ENCODE results near the gene PSD4.

The PSD4 gene

DNA sequence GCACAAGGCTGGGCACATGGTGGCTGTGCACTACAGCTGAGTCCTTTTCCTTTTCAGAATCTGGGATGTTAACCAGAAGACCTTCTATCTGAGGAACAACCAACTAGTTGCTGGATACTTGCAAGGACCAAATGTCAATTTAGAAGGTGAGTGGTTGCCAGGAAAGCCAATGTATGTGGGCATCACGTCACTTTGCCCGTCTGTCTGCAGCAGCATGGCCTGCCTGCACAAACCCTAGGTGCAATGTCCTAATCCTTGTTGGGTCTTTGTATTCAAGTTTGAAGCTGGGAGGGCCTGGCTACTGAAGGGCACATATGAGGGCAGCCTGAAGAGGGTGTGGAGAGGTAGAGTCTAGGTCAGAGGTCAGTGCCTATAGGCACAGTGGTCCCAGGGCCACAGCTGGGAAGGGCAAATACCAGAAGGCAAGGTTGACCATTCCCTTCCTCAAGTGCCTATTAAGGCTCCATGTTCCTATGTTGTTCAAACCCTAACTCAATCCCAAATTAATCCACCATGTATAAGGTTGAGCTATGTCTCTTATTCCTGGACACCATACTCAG is 44.2 kb upstream of the PSD4 start:
- TF ChIP-seq, protein P1, sequence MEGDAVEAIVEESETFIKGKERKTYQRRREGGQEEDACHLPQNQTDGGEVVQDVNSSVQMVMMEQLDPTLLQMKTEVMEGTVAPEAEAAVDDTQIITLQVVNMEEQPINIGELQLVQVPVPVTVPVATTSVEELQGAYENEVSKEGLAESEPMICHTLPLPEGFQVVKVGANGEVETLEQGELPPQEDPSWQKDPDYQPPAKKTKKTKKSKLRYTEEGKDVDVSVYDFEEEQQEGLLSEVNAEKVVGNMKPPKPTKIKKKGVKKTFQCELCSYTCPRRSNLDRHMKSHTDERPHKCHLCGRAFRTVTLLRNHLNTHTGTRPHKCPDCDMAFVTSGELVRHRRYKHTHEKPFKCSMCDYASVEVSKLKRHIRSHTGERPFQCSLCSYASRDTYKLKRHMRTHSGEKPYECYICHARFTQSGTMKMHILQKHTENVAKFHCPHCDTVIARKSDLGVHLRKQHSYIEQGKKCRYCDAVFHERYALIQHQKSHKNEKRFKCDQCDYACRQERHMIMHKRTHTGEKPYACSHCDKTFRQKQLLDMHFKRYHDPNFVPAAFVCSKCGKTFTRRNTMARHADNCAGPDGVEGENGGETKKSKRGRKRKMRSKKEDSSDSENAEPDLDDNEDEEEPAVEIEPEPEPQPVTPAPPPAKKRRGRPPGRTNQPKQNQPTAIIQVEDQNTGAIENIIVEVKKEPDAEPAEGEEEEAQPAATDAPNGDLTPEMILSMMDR (conservative IDR thresholded peaks at IDR 0.05; ENCODE audit: low read depth, low read length): no peak
- no peak overlapping the region for H3K4me3 ChIP-seq (ENCODE audit: low read depth, low read length)
- DNase-seq (ENCODE audit: low read depth): no peak

DNA sequence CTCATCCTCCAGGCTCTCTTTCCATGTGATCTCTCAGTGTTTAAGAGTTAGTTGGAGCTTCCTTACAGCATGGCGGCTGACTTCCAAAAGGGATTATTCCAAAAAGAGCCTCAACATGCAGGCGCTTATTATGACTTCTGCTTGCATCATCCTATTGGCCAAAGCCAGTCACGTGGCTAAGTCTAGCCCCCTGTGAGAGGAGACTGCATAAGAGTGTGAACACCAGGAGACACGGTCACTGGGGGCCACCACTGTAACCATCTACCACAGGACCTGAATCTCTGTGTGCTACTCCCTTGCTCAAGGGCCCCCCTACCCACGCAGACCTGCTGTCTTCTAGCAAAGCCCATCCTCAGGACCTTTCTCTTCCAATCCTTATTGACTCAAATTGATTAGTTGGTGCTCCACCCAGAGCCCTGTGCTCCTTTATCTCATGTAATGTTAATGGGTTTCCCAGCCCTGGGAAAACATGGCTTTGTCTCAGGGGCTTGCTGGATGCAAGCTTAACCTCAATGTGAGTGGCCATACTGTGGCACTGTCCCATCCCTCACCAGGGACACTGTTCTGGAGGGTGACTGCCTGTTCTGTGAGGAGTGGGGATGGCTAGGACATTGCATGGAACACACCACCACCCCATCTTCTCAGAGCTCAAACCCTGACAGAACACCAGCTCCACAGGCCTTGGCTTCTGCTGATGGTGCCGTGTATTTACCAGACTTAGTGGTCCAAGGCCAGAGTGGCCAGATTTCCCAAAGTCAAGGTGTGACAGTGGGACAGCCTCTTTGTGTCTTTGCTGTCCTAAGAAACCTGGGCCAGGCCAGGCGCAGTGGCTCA is 42.2 kb upstream of the PSD4 start:
- DNase-seq (ENCODE audit: low read depth): no peak
- no peak overlapping the region for H3K4me3 ChIP-seq (ENCODE audit: low read depth, low read length)
- TF ChIP-seq, protein P1 (conservative IDR thresholded peaks at IDR 0.05; ENCODE audit: low read depth, low read length): no peak

DNA sequence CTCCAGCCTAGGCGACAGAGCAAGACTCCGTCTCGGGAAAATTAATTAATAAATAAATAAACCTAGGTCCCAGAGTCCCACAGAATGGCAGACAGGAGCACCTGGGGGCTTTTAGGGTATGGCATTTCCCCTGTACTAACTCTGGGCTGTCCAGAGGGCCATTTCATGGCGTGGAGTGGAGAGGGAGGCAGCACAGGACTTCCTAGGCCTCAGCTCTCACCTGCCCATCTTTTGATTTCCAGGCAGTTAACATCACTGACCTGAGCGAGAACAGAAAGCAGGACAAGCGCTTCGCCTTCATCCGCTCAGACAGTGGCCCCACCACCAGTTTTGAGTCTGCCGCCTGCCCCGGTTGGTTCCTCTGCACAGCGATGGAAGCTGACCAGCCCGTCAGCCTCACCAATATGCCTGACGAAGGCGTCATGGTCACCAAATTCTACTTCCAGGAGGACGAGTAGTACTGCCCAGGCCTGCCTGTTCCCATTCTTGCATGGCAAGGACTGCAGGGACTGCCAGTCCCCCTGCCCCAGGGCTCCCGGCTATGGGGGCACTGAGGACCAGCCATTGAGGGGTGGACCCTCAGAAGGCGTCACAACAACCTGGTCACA is 41.3 kb upstream of the PSD4 start:
- DNase-seq (ENCODE audit: low read depth): no peak
- H3K4me3 ChIP-seq (ENCODE audit: low read depth, low read length): no peak overlapping the region
- TF ChIP-seq, protein P1 (conservative IDR thresholded peaks at IDR 0.05; ENCODE audit: low read depth, low read length): no peak

DNA sequence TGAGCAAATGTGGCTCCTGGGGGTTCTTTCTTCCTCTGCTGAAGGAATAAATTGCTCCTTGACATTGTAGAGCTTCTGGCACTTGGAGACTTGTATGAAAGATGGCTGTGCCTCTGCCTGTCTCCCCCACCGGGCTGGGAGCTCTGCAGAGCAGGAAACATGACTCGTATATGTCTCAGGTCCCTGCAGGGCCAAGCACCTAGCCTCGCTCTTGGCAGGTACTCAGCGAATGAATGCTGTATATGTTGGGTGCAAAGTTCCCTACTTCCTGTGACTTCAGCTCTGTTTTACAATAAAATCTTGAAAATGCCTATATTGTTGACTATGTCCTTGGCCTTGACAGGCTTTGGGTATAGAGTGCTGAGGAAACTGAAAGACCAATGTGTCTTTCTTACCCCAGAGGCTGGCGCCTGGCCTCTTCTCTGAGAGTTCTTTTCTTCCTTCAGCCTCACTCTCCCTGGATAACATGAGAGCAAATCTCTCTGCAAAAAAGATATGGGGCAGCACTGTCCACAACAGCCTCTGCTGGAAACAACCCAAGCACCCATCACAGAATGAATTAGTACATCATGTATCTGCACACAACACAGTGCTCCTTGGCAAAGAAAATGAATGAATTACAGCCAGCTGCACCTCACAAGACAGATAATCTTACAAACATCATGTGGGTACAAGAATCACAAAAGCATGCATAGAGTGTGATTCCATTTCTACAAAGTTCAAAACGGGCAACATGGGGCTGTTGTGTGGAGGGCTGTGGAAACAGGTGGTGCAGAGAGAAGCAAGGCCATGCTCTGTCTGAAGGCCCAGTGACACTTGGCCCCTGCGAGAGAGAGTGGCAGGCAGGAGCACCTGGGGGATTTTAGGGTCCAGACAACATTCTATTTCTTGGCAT is 39.8 kb upstream of the PSD4 start:
- no peak for DNase-seq (ENCODE audit: low read depth)
- no peak overlapping the region for H3K4me3 ChIP-seq (ENCODE audit: low read depth, low read length)
- TF ChIP-seq, protein P1 (conservative IDR thresholded peaks at IDR 0.05; ENCODE audit: low read depth, low read length): no peak

DNA sequence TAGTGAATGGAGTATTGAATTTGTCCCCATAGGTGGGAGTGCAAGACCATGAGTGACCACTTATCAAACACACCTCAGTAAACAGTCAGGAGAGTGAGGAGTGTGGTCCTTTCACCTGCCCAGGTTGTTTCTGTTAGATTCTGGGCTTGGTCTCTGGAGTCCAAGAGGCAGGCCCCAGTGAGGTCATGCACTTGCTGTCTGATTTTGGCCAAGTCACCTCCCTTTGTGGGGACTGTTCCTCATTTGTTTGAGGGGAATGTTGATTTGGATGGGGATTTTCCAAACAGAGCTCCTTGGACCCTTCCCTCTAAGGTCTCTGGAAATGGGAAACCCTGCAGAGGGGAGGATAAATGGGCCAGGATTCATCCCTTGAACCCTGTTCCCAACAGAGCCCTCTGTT is 39.1 kb upstream of the PSD4 start:
- no peak overlapping the region for H3K4me3 ChIP-seq (ENCODE audit: low read depth, low read length)
- DNase-seq (ENCODE audit: low read depth): no peak
- TF ChIP-seq, protein P1 (conservative IDR thresholded peaks at IDR 0.05; ENCODE audit: low read depth, low read length): no peak

DNA sequence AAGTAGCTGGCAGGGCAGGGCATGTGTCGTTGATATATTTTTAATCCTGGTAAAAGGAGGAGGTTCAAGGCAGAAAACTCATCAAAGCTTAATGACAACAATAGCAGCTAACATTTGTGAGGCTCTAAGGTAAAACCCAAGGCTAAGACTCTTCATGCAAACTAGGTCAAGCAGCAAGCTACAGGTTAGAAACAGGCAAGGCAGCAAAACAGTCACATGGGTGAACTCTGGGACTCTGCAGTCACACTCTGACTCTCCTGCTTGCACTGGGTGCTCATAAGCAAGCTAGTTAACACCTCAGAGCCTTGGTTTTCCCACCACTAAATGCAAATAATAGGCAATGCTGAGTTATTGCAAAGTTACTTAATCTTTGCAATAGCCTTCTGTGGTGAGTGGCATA is 38.5 kb upstream of the PSD4 start:
- DNase-seq (ENCODE audit: low read depth): no peak
- TF ChIP-seq, protein P1 (conservative IDR thresholded peaks at IDR 0.05; ENCODE audit: low read depth, low read length): no peak
- H3K4me3 ChIP-seq (ENCODE audit: low read depth, low read length): no peak overlapping the region

Data from choroid plexus epithelial cell (primary cell).